Cardiac muscle cell (in vitro differentiated cells and primary cell): ENCODE measurements around the gene AIDA. TPM values are rescaled to one million over a fixed set of nuclear protein-coding genes. Genes with fewer than 3 reads are reported as not detected.

Experiments
- DNase-seq, 2 donors: peaks; one replicate each; pipeline versions ENCODE4 v3.0.0 to v3.0.0-alpha.2; 2010 to 2017; ENCODE audit warnings: low read depth in 1 of 2, low spot score in 1 of 2
- H3K27ac ChIP-seq: fragments of 200-600 bp; sonication (generic); 2 replicates; pipeline ENCODE4 v1.5.1; 2016
- H3K27me3 ChIP-seq: fragments of 200-600 bp; sonication (generic); 2 replicates; pipeline ENCODE4 v1.6.0; 2016; ENCODE audit warnings: control low read depth
- H3K36me3 ChIP-seq: fragments of 200-600 bp; sonication (generic); 2 replicates; pipeline ENCODE4 v1.5.1; 2016; ENCODE audit warnings: control low read depth
- H3K4me1 ChIP-seq: fragments of 200-600 bp; sonication (generic); 2 replicates; pipeline ENCODE4 v1.8.1; 2017; ENCODE audit warnings: low read depth, mild to moderate bottlenecking, mixed run types
- H3K4me3 ChIP-seq: fragments of 200-600 bp; sonication (generic); 2 replicates; pipeline ENCODE4 v1.5.1; 2016; ENCODE audit warnings: mild to moderate bottlenecking
- H3K9me3 ChIP-seq: fragments of 200-600 bp; sonication (generic); 2 replicates; pipeline ENCODE4 v1.5.1; 2017; ENCODE audit warnings: low read depth, mild to moderate bottlenecking, control low read depth
- polyA plus RNA-seq: library from polyadenylated mRNA; unstranded; fragments of >200 nt; fragmentation: Nextera tagmentation; extraction: Ambion mirVana; gene quantifications from 2 replicates; pipeline ENCODE4 v1.2.1, GENCODE V29; 2016
- total RNA-seq: library from RNA; depleted of rRNA; stranded (reverse); fragments of >200 nt; gene quantifications from 2 replicates; pipeline ENCODE4 v1.2.3, GENCODE V29; 2016
- TF ChIP-seq, protein P1 (sequence below): IDR thresholded peaks from 2 replicates; pipeline ENCODE4 v1.5.1; 2012; ENCODE audit warnings: low read depth, mild to moderate bottlenecking, low read length

The AIDA gene
- total and polyA plus RNA-seq, 2 experiments from 2014 or later, result 16.7 to 28.7 TPM

DNA sequence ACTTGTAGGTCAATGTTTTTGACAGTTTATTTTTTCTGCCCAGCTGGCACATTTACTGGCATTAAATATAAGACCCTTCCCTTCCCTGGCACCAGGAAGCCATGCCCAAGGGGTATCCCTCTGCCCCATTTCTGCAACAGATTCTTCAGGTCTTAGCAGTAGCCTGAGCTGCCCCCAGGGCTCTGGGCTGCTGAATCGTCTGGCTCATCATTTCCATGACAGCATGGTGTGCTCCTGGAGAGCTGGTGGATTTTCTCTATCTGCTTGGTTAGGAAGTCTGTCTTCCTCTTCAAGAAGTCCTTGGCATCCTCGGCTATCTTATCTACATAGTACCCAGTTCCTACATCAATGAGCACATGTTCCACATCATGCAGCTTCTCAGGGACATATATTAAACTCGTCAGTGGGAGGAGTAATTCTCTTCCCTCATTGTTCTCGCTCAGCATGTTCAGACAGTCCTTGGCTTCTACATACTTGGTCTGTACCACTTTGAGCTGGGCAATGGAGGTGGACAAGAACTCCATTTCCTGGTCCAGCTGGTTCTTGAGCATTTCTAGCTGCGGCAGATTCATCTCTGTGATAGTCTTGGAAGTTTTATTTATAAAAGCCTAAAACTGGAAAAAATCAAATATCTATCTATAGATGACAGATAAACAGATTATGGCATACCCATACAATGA lies 70.9 kb downstream of the AIDA start:
- Histone ChIP-seq H3K9me3 (no peaks in the 10 kb centered on the region), H3K4me3 (no peak overlapping the region), H3K27me3 (no peaks in the 10 kb centered on the region), H3K27ac (no peak overlapping the region), H3K36me3 (peaks cover 17% of the 10 kb centered on the region), H3K4me1 (peaks cover 10% of the 10 kb centered on the region)
- DNase-seq, result no peak
- TF ChIP-seq, protein P1, sequence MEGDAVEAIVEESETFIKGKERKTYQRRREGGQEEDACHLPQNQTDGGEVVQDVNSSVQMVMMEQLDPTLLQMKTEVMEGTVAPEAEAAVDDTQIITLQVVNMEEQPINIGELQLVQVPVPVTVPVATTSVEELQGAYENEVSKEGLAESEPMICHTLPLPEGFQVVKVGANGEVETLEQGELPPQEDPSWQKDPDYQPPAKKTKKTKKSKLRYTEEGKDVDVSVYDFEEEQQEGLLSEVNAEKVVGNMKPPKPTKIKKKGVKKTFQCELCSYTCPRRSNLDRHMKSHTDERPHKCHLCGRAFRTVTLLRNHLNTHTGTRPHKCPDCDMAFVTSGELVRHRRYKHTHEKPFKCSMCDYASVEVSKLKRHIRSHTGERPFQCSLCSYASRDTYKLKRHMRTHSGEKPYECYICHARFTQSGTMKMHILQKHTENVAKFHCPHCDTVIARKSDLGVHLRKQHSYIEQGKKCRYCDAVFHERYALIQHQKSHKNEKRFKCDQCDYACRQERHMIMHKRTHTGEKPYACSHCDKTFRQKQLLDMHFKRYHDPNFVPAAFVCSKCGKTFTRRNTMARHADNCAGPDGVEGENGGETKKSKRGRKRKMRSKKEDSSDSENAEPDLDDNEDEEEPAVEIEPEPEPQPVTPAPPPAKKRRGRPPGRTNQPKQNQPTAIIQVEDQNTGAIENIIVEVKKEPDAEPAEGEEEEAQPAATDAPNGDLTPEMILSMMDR, result no peak

- no peaks in the 10 kb centered on the region for H3K4me1 ChIP-seq
- peaks cover 37% of the 10 kb centered on the region for H3K36me3 ChIP-seq
- H3K27me3 ChIP-seq, result no peaks in the 10 kb centered on the region
- DNase-seq, result peak; percentile 83 to 93
- TF ChIP-seq, protein P1, result peak; percentile 85
- no peaks in the 10 kb centered on the region for H3K9me3 ChIP-seq
- no peak overlapping the region for H3K27ac ChIP-seq
- H3K4me3 ChIP-seq, result no peak overlapping the region
These were observed 77.9 kb downstream of the AIDA start for GRCh38 chr1:222634180-222635013.

DNA sequence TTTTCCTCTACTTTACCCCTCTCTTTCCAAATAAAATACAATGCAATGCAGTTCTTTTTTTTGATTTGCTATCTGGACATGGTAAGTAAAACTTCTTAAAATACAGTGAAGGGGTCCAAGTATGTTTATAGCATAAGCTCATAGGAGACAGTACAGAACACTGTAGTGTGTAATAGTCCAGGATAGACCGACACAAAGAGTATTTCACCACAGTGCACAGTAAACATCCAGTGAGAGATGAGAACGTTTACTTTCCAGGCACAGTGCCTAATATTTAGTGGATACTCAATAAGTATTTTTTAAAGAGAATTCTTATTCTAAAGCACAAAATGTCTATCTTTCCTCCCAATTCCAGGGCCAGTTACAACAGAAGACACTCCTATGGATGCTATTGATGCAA lies 79.5 kb downstream of the AIDA start:
- no peak overlapping the region for H3K27ac ChIP-seq
- peaks cover 32% of the 10 kb centered on the region for H3K36me3 ChIP-seq

GRCh38 chr1:222631611-222632208 lies 80.6 kb downstream of the AIDA start:
- H3K27ac ChIP-seq, result no peak overlapping the region
- no peak overlapping the region for H3K4me3 ChIP-seq
- no peaks in the 10 kb centered on the region for H3K27me3 ChIP-seq
- TF ChIP-seq, protein P1, result no peak
- no peaks in the 10 kb centered on the region for H3K4me1 ChIP-seq
- DNase-seq, result no peak
- H3K9me3 ChIP-seq, result no peaks in the 10 kb centered on the region
- peaks cover 37% of the 10 kb centered on the region for H3K36me3 ChIP-seq

More for the DNA sequence above, 79.5 kb downstream of the AIDA start:
- Histone ChIP-seq H3K4me1 (no peaks in the 10 kb centered on the region), H3K4me3 (no peak overlapping the region), H3K27me3 (no peaks in the 10 kb centered on the region), H3K9me3 (no peaks in the 10 kb centered on the region)
- TF ChIP-seq, protein P1, result no peak
- no peak for DNase-seq

DNA sequence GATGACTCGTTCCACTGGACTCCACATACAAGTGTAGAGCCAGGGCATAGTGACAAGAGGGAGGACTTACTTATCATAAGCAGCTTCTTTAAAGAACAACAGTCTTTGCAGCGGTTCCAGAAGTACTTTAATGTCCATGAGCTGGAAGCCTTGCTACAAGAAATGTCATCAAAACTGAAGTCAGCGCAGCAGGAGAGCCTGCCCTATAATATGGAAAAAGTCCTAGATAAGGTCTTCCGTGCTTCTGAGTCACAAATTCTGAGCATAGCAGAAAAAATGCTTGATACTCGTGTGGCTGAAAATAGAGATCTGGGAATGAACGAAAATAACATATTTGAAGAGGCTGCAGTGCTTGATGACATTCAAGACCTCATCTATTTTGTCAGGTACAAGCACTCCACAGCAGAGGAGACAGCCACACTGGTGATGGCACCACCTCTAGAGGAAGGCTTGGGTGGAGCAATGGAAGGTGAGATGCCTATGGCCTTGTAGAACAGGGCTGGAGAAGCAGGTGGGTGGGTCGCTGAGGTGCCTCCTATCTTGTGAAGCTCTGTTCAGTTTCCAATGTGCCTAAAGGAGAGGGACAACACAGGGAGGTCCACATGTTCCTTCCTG lies 82.3 kb downstream of the AIDA start:
- peak in 1 of 2 donors; percentile 66 for DNase-seq
- Histone ChIP-seq H3K27me3 (no peaks in the 10 kb centered on the region), H3K4me3 (no peak overlapping the region), H3K36me3 (peaks cover 48% of the 10 kb centered on the region), H3K9me3 (no peaks in the 10 kb centered on the region), H3K27ac (no peak overlapping the region), H3K4me1 (no peaks in the 10 kb centered on the region)
- TF ChIP-seq, protein P1, result no peak
